HG03442 (cell line): Measurements from ENCODE around the gene SYNDIG1.

Source experiments
- ATAC-seq: cut with Tn5 transposase; IDR thresholded peaks from one replicate; pipeline ENCODE4 v1.9.1; 2021; ENCODE audit warnings: mild to moderate bottlenecking, moderate library complexity; ENCODE audit not compliant: unreplicated experiment

Gene SYNDIG1

DNA sequence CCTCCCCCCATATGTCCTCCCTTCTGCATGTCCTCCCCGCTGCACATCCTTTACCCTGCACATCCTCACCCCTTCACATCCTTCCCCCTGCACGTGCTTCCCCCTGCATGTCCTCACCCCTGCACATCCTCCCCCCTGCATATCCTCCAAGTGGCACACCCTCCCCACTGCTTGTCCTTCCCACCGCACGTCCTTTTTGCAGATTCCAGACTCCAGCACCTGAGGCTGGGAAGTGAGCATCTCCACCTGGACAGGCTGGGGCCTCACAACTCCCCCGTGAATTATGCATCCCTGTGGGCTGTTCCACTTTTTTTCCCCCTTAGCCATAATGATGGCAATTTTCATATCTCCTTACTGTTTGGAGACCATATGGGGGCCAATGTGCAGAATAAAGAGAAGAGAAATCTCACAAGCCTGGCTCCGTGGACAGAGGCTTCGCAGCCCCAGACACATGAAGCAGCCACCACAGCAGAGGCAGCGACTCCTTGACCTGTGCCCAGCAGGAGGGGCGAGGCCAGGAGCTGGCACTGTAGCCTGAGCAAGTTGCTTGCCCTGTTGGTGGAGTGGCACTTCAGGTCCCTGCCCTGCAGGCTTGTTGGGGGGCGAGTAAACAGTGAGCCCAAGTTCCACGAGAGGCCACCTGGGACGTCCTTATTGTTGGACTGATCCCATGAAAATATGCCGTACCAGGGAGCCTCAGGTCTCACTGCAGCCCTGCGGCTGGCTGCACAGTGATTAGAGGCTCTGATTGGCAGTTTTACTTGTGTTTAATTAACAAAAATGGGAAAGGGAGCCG is 113.1 kb downstream of the SYNDIG1 start:
- ATAC-seq, result no peak

DNA sequence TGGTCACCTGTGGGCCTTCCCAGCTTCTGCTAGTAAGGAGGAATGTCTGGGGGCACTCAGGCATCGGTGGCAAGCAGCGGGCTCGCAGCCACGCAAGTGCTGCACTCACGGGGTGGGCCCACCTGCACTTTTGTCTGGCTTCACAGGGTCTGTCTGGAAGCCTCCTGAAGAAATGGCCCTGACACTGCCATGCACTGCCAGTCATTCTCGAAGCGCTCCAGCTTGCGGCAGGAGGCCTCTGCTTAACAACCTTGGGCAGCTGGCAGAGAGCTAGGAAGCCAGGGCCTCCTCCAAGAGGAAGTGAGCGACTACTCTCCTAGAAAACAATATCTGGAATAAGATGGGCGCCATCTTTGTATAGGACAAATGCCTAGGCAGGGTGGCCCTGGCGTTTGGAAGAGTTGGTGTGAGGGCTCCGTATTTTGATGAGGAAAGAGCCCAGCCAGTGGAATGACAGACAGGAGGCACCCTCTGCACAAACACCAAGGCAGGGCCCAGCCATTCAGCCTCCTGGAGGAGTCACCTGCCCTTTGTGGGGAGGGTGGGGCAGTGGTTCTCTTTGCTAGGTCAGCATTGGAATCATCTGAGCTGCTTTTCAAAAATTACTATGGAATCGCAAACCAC is 113.9 kb downstream of the SYNDIG1 start:
- ATAC-seq, result no peak

DNA sequence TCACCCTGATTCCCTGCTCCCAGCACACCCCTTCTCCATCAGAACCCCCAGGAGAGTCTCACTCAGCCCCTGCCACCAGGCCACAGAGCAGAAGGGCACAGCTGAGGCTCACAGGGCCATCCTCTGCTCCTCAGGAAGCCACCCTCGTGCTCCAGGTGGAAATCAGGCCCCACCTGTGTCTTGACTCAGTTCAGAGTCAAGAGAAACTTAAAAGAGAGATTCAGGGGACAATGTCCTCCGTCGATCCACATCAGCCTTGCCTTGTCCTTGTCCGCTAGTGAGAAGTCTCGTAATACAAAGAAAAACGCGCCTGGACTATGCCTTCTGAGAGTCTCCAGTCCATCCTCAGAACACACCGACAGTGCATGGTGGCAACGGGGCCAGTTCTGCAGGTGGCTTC is 114.6 kb downstream of the SYNDIG1 start:
- no peak for ATAC-seq

DNA sequence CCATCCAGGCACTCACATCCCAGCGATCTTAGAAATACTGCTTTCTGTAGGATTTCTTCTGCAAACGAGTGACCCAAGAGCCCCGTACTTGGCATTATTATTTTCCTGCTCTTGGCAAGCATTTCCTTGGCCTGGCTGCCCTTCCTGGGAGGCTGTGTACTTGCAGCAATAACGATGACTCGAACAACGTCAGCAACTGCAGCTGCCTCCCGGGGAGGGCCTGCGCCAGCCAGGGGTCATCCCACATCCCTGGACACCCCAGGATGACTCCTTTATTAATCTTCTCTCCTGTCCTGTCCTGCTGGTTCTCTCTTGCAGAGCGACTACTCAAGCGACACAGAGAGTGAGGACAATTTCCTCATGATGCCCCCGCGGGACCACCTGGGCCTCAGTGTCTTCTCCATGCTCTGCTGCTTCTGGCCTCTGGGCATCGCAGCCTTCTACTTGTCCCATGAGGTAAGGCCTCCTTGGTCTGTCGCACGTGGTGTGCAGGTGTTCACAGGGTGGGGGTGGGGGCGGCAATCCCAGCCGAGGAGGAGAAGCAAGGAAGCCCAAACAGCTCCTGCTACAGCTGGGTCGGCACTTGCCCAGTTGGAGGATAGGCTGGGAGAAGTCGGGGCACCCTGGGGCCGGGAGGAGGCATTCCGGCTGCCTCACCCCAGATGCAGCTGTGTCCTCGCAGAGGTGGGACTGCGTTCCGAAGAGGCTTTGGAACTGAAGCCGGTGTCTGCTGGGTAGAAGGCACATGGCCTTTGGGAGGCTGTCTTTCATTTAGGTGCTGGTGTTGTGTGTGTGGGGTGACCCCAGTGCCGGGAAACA is 115.3 kb downstream of the SYNDIG1 start:
- ATAC-seq, result no peak

GRCh38 chr20:24585796-24586522 is 116.5 kb downstream of the SYNDIG1 start:
- no peak for ATAC-seq

- no peak for ATAC-seq
These were observed 117.1 kb downstream of the SYNDIG1 start for GRCh38 chr20:24586523-24586840.

- no peak for ATAC-seq
These were observed 118.1 kb downstream of the SYNDIG1 start for GRCh38 chr20:24587384-24588046.

DNA sequence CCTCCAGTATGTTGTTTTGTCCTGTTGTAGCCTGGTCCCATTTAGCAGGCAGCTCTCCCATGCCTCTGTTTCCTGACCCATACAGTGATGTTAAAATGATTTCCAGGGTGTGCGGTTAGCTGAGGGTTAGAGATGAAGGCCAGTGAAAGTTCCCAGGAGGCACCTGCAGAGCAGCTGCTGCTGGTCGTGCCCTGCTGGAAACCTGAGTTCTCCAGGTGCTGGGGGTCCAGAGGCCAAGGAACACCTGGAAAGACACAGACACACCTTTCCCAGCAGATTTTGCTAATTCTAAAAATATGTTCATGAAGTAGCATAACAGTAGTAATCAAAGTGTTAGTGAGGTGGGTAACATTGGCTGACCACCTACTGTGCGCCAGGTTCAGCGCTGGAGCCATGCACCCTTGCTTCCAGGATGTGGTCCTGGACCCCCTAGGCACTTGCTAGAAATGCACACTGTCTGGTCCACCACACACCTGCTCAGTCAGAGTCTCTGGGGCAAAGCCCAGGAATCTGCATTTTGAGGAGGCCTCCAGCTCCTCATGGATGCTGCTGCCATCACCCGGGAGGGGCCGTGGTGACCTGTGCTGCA is 118.7 kb downstream of the SYNDIG1 start:
- no peak for ATAC-seq

GRCh38 chr20:24588725-24589340 is 119.4 kb downstream of the SYNDIG1 start:
- no peak for ATAC-seq

- no peak for ATAC-seq
These were observed 120.0 kb downstream of the SYNDIG1 start for GRCh38 chr20:24589381-24589780.

DNA sequence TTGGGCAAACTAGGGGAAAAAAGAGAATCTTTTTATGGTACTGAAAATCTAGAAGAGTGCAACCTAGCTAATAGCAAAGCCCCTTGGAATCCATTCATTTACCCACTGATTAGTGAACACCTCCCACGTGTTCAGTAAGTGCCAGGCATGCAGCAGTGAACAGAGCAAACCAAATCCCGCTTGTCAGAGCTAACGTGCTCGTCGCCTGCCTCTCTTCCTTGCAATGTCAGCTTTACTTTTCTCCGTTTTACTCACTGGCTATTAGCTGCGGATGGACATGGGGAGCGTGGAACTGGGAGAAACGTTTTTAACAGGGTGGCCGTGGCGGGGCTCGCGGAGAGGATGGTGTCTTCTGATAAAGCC is 120.4 kb downstream of the SYNDIG1 start:
- no peak for ATAC-seq

DNA sequence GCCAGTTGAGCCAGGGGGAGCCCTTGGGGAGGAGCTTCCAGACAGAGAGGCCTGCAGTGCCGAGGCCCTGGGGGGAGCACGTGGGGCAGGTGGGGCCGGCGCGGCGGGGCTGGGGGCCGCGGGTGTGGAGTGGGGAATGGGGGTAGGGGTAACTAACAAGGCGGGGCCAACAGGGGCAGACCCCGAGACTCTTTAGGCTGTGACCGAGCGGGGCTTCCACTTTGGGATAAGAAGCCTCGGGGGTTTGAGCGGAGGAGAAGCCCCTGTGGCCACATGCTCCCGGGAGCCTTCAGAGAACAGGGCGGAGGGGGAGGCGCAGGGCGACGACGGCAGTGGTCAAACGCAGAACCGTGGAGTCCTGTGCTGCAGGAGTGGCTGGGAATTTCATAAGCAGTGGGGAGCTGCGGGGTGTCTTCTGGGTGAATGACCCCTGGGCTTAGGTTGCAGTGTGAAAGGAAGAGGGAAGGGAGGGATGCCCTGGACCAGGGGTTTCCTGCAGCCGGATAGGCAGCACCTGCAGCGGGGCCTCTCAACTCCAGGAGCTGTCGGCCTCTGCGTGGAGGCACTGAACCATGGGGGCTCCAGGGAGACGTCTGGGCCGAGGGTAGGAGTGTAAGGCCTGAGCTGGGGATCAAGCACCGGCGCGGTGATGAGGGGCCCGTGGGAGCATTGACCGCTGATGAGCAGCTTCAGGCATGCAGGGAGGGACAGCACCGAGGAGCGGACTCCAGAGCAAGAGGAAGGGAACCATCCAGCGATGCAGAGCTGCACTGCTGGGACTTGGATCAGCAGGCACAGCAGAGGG is 121.0 kb downstream of the SYNDIG1 start:
- ATAC-seq, result no peak

DNA sequence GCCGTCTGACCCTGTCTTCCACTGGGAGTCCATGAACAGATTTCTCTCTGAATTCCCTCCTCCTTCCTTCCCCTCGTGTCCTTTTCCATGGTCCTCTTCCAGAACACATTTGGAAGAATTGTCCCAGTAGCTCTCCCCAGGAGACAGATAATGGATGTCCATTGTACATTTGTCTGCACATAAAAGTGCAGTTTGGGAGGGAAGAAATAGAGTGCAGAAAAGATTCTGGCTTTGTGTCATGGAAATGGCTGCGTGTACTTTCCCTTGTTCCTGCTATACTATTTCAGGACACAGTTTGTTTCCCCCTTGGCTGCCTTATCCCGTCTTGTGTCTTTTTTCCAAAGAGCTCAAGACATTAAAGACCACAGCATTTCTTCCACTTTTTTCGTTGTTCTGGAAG is 127.6 kb downstream of the SYNDIG1 start:
- ATAC-seq, result no peak

GRCh38 chr20:24598346-24598745 is 128.9 kb downstream of the SYNDIG1 start:
- no peak for ATAC-seq

- ATAC-seq, result no peak
These were observed 129.6 kb downstream of the SYNDIG1 start for GRCh38 chr20:24598996-24599395.

- no peak for ATAC-seq
These were observed 130.6 kb downstream of the SYNDIG1 start for GRCh38 chr20:24600012-24600411.

DNA sequence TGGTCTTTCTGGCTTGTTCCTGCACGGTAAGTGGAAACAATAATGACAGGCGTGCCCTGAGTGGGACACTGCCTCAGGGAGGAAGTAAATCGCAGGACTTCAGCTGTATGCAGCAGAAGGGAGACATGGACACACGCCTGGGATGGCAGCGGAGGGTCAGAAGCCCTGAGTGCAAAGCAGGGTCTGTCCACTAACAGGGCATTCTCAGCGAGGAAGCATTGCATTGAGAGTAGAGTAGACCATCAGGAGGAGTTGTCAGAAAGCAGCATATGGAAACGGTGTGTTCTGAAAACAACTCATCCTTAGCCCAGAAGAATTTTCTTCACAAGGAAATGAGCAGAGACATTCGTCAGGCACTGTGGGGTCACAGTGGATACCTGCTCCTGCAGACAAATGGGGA is 134.0 kb downstream of the SYNDIG1 start:
- no peak for ATAC-seq

GRCh38 chr20:24604966-24605665 is 135.7 kb downstream of the SYNDIG1 start:
- no peak for ATAC-seq
